ENCODE results near the gene LGALSL.
"Not testable (repeated sequence)": the region's sequence is repeated elsewhere in the genome, so short reads cannot be mapped to it uniquely, and the experiment has no call there.

Gene LGALSL

DNA sequence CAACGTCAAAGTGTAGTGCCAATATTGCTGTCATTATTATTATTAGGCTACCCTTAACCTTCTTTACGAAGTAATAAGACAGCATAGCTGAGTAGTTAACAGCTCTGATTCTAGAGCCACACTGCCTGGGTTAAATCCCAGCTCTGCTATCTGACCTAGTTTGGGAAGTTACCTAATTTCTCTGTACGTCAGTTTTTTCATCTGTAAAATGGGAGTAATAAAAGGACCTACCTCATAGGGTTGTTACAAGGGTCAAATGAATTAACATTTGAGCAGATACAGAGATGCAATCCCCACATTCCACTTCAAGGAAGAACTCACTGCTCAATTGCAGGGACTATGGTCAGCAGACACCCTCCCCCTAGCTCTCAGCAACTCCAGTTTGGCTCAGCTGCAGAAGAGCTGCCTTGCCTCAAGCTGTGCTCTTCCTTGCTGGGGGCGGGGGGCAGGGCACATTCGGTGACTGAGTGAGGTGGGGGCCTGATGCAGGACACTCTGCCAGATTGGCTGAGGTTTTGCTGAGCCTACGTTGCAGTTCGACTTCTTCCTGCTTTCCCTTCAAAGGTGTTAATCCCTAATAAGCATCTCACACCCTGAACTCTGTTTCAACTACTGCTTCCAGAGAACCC, 11.0 kb upstream of the LGALSL start:
- no peak for DNase-seq (ENCODE audit: low read depth)

DNA sequence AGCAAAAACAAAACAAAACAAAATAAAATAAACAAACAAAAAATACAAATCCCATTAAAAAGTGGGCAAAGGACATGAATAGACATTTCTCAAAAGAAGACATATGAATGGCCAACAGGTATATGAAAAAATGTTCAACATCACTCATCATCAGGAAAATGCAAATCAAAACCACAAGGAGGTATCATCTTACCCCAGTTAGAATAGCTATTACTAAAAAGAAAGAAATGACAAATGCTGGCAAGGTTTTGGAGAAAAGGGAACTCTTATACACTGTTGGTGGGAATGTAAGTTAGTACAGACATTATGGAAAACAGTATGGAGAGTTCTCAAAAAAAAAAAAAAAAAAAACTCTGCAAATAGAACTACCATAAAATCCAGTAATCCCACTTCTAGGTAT, 8.0 kb upstream of the LGALSL start:
- not testable (repeated sequence) for DNase-seq (ENCODE audit: low read depth)

DNA sequence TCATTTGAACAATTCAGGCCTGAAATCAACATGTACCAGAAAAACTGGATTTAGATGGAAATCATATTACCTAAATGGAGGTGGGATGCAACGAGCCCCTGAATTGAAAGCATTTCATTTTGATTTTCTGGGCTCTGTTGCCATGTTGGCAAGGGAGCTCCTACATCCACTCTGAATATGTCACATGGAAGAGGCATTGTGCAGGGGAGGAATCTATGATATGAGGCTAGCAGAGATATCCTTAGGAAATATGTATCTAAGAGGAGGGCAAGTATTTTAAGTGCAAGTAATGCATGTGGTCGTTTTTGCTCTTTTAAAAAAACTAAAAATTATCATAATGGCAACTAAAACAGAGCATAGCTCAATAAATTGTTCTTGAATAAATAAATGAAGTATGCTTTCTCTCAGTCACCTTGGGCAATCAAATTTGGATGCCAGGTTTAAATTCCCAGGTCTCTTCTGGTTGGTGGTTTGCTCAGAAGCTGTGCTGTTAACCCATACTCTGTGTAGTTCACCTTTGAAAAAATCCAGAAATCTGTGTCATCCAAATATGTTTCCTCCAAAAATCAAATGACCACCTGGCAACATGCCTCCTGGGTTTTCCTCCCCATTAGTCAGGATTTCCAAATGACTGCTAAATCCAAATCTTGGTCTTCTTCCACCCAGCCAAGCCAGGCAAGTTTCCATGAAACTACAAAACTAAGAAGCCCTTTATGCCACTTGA, 6.5 kb upstream of the LGALSL start:
- DNase-seq (ENCODE audit: low read depth): no peak

DNA sequence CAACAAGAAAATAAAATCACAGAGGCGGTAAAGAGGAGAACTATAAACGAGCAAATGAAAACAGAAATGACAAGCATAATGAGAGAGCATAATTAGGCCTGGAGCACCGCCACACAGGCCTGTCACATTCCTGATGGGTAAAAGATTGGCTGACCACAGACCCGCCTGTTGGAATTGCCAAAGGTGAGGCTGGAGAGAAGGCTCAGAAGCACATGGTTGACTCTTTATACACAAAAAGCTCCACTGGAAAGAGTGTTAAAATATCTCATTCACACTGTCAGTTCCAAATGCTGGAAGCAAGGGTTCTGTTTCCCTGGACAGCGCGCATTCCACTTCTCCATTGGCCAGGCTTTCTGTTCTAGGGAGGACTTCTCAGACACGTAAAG, 5.9 kb upstream of the LGALSL start:
- no peak for DNase-seq (ENCODE audit: low read depth)

GRCh38 chr2:64451051-64451450, 2.9 kb upstream of the LGALSL start:
- DNase-seq (ENCODE audit: low read depth): no peak

DNA sequence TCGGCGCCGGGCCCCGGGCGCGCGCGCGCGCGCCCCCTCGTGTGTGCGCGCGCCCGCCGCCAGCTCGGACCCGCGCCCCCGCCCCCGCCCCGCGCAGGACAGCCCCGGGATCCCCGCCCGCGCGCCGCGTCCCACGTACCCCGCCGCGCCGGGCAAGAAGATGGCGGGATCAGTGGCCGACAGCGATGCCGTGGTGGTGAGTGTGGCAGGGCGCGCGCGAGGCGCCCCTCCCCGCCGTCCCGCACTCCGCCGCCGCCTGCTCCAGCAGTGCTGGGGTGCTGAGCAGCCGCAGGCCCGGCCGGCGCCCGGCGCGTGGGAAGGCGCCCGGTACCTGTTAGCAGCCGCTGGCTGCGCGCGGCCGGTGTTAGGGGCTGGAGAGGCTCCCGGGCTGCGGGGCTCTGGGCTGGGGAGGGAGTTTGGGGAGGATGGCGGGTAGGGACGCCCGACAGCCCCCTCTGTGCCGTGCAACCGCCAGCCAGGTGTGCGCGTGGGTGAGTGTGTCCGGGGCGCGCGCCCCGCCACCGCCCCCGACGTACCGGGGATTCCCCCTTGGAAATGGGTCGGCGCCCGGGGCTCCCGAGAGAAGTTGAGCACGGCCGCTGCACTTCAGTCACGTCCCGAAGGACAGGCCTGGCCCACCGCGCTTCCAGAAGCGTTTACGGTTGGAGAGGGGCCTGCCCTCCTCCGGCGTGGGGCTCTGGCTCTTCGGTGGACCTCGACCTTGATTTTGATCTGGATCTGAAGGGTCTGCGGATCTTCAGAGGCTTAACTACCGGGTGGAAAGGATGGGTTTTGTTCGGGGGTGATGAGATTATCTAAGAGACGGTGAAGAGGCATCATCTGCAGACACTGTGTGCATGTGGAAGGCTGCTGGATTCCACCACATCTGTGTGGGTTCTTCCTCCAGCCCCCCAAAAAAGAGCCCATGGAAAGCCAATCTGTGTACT, 697 bp downstream of the LGALSL start:
- peak; percentile 10 for DNase-seq (ENCODE audit: low read depth)

DNA sequence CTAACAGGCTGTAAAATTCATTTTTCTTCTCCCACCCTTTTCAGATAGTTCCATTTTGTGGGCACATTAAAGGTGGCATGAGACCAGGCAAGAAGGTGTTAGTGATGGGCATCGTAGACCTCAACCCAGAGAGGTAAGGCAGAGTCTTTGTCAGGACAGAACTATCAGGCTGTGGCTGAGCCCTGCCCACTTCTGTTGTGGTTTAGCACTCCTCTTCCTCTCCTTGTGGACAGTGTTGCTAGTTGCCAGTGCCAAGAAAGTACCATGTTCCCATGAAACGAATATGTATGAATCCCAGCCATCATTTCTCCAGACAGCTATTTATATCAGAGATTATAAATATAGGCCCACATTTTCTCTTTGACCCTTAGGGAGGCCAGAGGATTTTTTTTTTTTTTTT, 1.6 kb downstream of the LGALSL start:
- DNase-seq (ENCODE audit: low read depth): no peak

- DNase-seq (ENCODE audit: low read depth): no peak
Measured at GRCh38 chr2:64456293-64456692, 2.3 kb downstream of the LGALSL start.

DNA sequence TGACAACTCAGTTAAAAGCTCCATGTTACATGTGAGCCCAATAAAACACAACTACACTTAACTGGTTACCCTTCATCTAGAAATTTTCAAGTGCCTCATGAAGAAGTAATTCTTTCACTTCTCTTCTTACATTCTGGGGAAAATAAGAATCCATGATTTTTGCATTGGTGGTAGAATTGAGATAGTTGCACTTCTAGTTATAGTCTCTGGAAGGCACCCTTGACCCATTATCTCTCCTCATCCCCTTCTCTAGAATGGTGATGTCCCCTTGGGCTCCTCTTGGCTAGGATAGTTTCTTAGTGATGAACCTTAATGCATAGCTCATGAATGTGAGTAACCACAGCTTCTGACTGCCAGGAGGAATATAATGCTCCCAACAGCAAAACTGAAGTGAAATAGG, 3.6 kb downstream of the LGALSL start:
- no peak for DNase-seq (ENCODE audit: low read depth)

DNA sequence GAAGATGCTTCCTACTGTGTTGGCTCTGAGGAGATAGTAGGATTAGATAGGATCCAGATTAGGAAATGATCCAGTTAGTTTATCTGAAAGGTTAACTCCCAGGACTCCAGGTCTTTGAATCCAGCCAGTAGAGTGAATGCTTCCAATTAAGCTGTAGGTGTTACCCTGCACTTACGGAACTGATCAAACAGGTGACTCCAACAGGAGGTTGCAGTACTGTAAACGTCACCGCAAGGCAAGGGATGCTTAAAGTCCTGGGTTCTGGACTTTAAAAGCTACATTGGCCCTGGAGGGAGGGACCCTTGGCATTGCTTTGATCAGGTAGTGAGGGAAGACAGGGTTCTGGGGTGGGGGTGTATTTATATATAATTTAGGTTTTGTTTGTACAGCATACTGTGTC, 5.6 kb downstream of the LGALSL start:
- no peak for DNase-seq (ENCODE audit: low read depth)

DNA sequence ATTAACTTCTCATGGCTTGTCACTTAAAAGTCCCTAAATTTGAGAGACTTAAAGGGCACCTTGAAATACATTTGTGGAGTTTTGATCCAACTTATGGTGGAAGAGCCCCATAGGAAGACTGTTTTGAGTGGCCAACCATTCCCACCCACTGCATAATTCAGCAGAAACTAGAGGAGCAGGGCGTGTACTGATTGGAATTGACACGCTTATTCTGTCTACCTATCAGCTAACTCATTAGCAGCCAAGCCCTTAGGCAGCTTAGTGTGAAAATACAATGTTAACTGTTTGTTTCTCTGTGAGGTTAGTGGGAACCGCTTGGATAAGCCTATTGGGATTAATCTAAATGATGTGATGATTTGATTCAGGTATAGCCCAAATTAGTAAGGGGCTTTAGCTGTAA, 6.4 kb downstream of the LGALSL start:
- no peak for DNase-seq (ENCODE audit: low read depth)

DNA sequence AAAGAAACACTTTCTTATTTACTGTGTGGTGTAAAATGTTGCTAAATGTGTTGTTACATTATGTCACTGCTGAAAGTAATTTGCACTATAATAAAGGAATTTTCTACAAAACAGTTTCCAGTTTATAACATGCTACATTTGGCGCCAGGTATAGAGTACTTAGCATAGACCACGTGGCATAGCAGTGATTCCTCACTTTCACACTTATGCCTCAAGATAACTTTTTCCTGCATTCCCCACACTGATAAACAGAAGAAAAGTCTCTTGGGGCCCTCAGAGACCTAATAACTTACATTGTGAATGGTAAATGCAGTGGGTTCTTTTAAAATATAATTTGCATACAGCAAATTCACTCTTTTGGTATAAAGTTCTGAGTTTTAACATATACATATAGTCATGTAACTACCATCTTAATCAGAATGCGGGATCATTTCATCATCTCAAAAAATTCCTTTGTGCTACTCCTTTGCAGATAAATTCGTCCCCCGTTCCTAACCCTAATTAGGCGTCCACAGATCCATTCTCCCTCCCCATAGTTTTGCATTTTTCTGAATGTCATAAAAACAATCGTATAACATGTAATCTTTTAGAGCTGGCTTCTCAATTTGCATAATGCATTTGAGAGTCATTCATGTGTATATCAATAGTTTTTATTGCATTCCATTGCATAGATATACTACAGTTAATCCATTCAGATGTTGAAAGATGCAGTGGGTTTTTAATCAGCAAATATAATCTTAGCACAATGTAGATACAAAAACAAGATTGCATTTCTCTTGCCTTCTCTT, 7.5 kb downstream of the LGALSL start:
- no peak for DNase-seq (ENCODE audit: low read depth)

- DNase-seq (ENCODE audit: low read depth): no peak
Measured at GRCh38 chr2:64462171-64462570, 8.2 kb downstream of the LGALSL start.

GRCh38 chr2:64462940-64463700, 9.2 kb downstream of the LGALSL start:
- DNase-seq (ENCODE audit: low read depth): no peak

- DNase-seq (ENCODE audit: low read depth): no peak
Measured at GRCh38 chr2:64463781-64464180, 9.8 kb downstream of the LGALSL start.

DNA sequence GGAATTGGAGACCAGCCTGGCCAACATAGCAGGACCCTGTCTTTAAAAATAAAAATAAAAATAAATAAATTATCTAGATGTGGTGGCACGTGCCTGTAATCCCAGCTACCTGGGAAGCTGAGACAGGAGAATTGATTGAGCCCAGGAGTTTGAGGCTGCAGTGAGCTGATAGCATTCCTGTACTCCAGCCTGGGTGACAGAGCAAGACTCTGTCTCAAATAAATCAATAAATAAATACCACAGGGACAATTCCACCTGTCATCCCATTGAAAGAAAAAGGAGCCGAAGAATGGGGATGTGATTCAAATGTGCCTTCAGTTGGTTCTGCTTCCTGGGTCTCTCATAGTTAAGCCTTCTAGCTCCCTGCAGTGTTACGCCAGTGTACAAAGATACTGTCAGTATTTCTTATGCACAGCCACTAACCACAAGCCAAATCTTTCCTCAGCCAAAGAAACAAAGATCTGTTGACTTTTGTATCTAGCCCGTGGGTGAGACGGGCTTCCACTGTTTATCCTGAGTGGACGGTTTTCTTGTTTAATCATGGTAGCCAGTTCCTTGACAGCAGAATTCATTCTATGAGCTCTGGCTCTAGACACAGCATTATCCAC, 12.6 kb downstream of the LGALSL start:
- no peak for DNase-seq (ENCODE audit: low read depth)

- DNase-seq (ENCODE audit: low read depth): no peak
Measured at GRCh38 chr2:64467096-64467843, 13.3 kb downstream of the LGALSL start.

- no peak for DNase-seq (ENCODE audit: low read depth)
Measured at GRCh38 chr2:64469261-64469660, 15.3 kb downstream of the LGALSL start.

DNA sequence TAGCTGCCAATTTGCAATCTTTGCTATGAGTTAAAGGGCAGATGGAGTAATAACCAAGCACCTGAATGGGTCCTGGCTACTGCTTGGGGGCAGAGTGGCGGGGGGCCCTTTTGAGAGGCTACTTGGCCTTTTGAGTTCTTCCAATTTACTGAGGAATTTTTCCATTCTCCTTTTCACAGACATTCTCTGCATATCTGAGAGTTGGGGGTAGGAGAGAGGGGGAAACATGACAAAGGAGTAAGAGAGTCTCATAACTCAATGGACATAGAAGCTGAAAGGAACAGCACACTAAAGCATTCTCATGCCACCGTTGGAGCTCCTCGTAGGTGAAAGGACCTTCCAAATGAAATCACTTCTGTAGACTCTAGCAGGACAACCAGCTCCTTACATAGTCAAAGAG, 16.1 kb downstream of the LGALSL start:
- no peak for DNase-seq (ENCODE audit: low read depth)

- DNase-seq (ENCODE audit: low read depth): no peak
Measured at GRCh38 chr2:64470766-64471295, 16.9 kb downstream of the LGALSL start.
